H4 (cell line): ENCODE data around the gene DPH5. TPM values are rescaled to one million over a fixed set of nuclear protein-coding genes. Genes with fewer than 3 reads are reported as not detected.
A peak's percentile ranks its signal among the peaks of the same experiment; 100 is the strongest.
"Not testable (repeated sequence)": the region's sequence is repeated elsewhere in the genome, so short reads cannot be mapped to it uniquely, and the experiment has no call there.

ENCODE experiments used
- DNase-seq: peaks from one replicate; pipeline ENCODE4 v3.0.0-alpha.2; 2015; ENCODE audit warnings: low spot score
- total RNA-seq: library from RNA; depleted of rRNA; stranded (reverse); fragments of >200 nt; shearing (Covaris generic); gene quantifications from 2 replicates; pipeline ENCODE4 v1.2.3, GENCODE V29; 2014; rRNA removed

DPH5 gene
- total RNA-seq = 37.2 and 49.6 TPM in 2 replicates

DNA sequence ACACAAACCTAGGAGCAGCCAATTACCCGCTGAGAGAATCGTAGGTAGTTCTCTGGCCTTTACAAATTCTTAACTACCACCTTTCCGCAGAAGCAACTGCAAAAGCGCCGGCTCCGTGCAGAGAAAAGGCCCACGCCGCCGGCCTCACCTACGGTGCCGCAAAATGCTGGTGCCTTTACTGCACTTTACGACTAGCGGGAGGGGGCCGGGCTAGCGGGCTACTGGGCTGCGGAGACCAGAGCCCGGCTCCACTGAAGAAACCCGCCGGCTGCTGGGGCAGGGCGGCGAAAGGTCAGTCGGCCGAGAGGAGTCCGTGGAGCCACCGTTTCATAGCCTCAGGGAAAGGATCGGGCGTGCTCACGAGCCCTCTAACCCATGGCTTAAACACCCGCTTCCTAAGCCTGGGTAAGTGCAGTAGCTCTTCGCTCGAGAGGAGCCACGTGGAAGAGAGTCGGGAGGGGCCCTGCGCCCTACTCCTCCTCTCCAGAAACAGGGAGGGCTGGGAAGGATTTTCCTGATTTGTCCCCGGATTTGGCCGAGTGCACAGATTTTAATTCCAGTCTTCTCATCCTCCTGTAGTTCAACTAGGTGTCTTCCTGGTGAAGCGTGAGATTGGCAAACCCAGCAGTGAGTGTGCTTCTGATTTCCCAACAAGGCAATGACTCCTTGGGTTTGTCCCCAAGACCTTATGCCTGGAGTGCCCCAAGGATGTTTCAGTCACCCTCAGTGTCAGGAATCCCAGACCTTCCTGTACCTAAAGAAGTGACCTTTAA lies at the start of gene DPH5:
Gene DPH5, minus strand, starts transcription at position 128 of the 773 bp plus-strand sequence. CDS start 341 bp downstream, outside the sequence.
- peak; percentile 81 for DNase-seq

GRCh38 chr1:101073836-101074235 lies 48.3 kb upstream of the DPH5 start:
- no peak for DNase-seq

DNA sequence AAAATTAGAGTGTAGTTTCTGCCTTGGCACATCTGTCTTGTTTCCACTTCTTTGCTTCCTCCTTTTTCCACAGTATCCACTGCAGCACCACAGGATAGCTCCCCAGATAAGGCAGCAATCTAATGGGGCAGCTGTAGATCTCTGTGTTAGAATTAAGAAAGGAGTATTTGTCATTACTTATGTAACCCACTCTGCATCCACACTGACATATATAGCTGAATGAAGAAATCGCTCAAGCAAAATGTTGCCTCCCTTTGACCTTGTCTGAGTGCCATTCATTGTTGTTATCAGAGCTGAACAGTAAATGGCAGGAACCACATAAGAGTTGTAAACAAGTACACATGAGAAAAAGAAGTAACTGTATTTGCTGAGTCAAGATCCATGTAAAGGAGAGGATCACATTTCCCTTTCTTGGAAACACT lies 45.9 kb upstream of the DPH5 start:
- DNase-seq = peak; percentile 41

DNA sequence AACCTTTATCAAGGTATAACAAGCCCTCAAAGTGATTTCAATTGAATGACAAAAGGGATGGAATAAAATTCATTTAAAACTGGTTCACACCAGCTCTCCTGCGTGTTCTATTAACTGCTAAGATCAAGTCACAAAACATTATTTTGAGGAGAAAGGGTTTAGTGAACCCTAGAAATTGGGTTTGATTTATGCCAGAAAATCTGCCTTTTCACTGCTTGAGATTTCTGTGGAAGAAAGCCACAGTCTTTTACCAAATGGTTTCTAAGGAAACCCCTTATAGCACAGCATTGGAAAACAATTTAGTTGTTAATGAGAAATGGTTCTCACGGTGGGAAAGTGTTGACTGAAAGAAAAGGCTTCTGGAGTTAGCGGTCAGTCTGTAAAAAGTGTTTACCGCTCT lies 43.6 kb upstream of the DPH5 start:
- no peak for DNase-seq

DNA sequence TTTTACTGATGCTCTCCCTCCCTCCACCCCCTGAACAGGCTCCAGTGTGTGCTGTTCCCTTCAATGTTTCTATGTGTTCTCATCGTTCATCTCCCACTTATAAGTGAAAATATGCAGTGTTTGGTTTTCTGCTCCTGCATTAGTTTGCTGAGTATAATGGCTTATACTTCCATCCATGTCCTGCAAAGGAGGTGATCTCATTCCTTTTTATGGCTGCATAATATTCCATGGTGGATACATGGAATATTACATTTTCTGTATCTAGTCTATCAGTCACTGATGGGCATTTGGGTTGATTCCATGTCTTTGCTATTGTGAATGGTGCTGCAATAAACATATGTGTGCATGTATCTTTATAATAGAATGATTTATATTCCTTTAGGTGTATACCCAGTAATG lies 41.4 kb upstream of the DPH5 start:
- DNase-seq = not testable (repeated sequence)

DNA sequence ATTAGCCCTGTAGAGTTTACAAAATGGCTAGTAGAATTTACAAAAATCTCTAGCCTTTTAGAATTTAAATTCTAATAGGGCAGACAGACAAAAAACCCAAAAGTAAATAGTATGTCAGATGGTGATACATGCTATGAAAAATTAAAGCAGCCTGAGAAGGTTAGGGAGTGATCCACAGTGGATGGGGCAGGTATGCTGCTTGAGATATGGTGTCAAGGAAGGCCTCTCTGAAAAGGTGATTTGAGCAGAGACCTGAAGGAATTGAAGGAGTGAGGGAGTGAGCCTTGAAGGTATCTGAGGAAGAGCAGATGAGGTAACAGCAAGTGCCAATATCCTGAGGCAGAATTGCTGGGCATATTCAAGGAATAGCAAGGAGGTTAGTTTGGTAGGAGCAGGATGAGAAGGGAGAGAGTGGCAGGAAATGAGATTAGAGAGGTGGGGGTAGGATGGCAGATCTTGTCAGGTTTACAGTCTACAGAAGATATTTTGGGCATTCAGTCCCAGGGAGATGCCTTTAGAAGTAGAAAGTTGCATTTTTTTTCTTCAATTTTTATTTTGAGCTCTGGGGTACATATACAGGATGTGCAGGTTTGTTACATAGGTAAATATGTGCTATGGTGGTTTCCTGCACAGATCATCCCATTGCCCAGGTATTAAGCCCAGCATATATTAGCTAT lies 40.8 kb upstream of the DPH5 start:
- DNase-seq = no peak

DNA sequence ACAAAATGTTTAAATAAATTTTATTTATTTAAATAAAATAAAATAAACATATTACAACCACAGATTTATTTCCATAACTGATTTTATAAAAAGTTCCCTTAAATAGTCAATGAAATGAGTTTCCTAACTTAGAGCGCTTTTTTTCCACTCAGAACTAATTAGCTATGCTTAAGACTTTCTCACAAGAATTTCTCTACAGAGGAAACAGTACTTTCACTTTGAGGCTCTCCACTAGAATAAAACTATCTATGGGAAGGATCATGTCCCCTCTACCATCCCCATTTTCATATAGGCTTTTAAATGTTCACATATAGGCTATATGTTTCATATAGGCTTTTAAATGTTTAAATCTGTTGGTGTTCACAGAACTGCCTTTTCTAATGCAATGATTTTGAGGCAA lies 40.0 kb upstream of the DPH5 start:
- no peak for DNase-seq

DNA sequence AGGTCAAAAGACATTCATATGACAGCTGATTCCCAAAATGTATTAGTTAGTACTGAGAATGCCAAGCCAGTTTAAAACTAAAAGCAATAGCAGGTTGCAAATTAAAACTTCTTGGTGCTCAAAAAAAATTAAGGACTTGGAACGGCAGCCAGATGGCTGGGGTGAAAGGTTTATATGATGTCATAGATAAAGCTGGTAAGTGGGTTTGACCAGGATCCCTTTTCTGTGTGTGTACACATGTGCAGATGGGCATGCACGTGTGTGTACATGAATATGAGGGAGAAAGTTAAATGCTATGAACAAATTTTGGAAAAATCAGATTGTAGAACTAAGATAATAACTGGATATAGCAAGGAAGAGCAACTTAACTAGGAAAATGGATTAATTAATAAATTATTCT lies 39.1 kb upstream of the DPH5 start:
- DNase-seq = no peak

DNA sequence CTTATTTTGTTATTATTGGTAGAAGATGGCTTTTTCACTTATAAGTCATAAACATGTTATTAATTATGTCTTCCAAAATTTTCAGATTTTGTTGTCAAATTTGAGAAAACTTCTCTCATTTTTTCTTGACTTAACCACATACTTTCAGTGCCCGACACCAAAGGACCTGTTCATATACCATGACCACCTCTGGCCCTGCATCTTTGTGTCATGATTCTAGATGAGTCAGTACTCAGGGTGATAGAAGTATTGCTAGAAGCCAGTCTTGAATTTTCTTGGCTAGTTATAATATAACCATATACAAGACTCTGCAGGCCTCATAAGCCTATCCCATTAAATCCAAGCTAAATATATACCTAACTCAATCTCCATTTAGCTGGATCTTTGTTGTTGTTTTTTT lies 35.4 kb upstream of the DPH5 start:
- no peak for DNase-seq

- DNase-seq = no peak
Measured at GRCh38 chr1:101059945-101060542, 34.5 kb upstream of the DPH5 start.

DNA sequence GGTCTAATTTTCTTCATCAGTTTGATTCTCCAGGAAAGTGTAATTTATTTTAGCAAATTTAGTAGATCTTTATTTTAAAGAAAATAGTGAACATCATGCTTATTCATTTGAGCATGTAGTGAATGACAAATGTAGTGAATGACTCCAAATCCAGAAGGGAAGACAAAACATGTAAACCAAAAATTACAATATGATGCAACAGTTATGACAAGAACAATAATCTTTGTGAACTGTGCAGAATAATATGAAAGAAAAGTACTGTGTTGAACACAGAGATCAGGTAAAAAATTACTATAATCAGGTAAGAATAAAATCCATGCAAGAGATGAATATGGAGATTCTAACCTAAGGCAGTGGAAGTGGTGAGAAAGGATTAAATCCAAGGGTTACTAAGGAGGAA lies 30.0 kb upstream of the DPH5 start:
- no peak for DNase-seq

GRCh38 chr1:101051688-101052638 lies 26.4 kb upstream of the DPH5 start:
- DNase-seq = no peak

GRCh38 chr1:101050869-101051268 lies 25.3 kb upstream of the DPH5 start:
- no peak for DNase-seq

DNA sequence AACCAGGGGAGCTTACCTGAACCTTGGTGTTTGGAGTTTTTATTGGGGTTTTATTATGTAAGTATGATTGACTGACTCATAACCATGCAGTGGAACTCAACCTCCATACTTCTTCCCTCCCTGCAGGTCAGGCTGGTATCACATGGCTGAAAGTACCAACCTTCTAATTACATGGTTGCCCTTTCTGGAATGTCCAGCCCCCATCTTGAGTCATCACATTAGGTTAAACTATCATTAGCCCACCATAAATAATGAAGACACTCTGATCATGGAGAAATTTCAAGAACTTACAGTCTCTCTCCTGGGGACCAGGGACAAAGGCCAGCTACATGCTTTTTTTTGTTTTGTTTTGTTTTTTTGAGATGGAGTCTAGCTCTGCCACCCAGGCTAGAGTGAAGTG lies 19.2 kb upstream of the DPH5 start:
- no peak for DNase-seq

- DNase-seq = no peak
Measured at GRCh38 chr1:101044259-101044658, 18.7 kb upstream of the DPH5 start.

- DNase-seq = no peak
Measured at GRCh38 chr1:101043776-101044175, 18.2 kb upstream of the DPH5 start.

DNA sequence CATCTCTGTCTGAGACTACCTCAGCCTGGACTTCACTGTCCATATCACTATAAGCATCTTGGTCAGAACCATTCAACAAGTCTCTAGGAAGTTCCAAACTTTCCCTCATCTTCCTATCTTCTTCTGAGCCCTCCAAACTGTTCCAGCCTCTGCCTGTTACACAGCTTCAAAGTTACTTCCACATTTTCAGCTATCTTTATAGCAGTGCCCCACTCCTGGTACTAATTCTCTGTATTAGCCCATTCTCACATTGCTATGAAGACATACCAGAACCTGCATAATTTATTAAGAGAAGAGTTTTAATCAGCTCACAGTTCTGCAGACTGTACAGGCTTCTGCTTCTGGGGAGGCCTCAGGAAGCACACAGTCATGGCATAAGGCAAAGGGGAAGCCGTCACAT lies 15.7 kb upstream of the DPH5 start:
- no peak for DNase-seq

GRCh38 chr1:101040666-101041065 lies 15.1 kb upstream of the DPH5 start:
- DNase-seq = no peak

GRCh38 chr1:101039245-101039644 lies 13.7 kb upstream of the DPH5 start:
- no peak for DNase-seq

GRCh38 chr1:101037316-101037715 lies 11.7 kb upstream of the DPH5 start:
- DNase-seq = no peak

GRCh38 chr1:101033017-101033416 lies 7.4 kb upstream of the DPH5 start:
- DNase-seq = no peak

DNA sequence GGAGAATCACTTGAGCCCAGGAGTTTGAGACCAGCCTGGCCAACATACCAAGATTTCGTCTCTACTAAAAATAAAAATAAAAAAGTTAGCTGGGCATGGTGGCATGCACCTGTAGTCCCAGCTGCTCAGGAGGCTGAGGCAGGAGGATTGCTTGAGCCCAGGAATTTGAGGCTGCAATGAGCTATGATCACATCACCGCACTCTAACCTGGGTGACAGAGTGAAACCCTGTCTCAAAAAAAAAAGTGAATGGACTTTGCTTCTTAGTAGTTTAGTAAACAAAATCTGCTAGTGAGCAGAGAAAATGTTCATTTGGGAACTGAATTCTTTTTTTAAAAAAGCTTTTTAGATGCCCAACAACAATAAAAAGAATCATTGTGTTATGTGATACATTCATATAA lies 6.5 kb upstream of the DPH5 start:
- DNase-seq = not testable (repeated sequence)
